DMS153 treated with DMSO at 0.1 percent for 48 hours (cell line): ENCODE data around the gene SLC6A9.
A peak's percentile ranks its signal among the peaks of the same experiment; 100 is the strongest.

Source experiments
- DNase-seq: peaks from one replicate; lab custom pipeline; 2025; ENCODE audit not compliant: unreplicated experiment; lab: John Stamatoyannopoulos, UW

Gene SLC6A9

DNA sequence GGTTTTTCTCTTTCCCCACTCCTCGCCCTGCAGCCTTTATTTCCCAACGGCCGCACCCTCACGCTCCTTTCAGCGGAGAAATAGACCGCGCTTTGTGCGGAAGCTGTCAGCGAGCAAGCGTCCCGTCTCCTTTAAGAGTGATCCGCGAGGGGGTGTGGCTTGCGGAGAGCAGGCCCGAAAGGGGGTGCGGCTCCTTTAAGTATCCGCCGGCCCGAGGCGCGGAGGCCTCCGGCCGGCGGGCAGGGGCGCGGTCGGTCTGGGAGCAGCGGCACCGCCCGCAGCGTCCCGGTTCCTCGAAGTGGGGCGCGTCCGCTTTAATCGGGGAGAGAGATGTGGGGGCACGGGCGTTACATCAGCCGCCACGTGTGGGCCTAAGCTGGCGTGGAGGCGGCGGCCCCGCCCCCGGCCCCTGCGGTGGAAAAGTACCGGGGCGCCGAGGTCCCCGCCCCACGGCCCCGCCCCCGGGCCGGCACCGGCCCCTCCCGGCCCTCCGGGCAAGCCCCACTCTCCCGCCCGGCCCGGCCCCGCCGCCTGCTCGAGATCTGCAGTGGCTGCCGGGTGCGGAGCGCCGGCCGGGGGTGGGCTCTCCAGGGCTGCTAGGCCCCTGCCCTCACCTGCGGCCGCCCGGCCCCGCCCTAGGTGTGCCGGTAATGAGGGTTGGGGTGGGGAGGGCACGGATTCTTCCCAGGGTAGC lies 1.2 kb downstream of the SLC6A9 start:
- peak; percentile 87 for DNase-seq

DNA sequence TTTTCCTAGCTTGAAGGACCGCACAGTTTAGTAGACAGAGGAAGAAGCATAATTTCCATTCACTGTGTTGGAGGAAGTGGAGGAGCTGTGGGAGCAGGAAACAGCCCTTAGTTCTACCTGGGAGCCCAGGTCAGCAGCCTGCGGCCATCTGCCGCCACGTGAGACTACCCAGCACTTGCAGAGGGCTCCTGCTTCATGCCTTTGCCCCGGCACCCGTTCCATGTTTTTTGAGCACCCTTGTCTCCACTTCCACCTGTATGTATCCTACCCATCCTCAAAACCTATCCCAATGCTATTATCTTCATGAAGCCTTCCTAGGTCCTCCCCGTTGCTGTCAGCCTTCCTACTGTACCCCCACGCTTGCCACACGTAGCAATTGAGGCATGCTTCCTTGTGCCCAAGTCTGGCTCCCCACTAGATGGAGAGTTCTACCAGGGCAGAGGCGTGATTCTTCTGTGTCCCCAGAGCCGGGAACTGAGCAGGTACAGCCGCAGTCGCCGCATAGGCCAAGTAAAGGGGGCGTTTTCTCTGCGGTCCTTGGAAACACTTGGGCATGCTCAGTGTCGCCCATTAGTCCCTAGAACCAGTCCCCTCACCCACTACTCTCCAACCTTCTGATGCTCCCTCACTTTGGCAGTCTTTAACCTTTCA lies 1.9 kb downstream of the SLC6A9 start:
- peak; percentile 83 for DNase-seq

DNA sequence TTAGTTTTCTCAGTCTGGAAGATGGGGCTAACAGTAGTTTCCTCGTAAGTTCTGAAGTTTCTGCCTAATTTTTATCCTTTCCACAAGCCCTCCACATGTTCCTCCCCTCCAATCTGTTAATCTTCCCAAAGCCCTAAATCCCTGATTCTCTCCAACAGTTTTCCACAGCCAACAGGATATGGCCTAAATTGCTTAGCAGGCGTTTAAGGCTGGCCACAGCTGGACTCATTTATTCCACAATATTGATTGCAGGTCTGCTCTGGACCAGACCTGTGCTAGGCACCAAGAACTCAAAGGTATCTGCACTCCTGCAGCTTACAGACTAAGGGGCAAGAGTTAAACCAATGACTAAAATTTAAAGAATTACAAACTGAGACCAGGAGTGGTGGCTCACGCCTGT lies 3.9 kb downstream of the SLC6A9 start:
- DNase-seq: no peak

DNA sequence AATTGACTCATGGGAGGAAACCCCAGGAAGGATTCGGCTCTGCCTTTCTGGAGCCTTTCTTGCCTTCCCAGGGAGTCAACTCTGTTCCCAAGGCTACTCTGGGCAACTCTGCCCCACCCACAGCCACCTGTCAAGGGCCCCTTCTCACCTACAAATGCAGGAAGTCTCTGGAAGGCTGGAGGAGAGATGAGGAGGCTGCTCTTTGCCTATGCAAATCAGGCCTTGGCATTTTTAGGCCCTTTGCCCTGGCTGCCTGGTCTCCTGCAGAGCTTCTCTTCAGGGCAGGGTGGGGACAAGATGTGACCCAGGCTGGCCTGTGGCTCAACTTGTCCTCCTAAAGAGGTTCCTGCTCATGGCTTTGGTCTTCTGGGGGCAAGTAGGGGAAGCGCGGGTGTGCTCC lies 5.4 kb downstream of the SLC6A9 start:
- DNase-seq: no peak

DNA sequence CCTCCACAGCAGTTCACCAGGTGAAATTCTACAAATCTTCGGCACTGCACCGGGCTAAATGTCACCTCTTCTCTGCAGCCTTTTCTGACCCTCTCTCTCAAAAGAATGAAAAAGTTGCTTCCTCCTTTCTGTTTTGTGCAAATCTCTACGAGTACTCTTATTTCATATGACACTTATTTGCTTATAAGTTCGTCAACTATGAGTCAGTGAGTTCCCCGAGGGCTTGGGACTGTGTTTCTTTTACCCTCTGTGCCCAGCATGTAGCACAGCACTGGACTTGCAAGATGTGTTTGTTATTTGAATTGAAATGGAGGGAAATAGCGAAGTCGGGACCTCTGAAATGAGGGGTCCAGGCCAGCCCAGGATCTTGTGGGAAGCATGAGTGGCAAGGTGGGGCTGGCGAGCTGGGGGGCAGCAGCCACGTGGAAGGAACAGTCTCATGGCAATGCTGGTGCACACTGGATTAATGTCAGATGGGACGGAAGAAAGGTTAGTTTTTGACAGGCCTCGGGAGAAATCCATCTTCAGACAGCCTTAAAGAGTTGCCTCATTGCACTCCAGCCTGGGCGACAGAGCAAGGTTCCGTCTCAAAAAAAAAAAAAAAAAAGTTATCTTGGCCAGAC lies 6.2 kb downstream of the SLC6A9 start:
- no peak for DNase-seq

DNA sequence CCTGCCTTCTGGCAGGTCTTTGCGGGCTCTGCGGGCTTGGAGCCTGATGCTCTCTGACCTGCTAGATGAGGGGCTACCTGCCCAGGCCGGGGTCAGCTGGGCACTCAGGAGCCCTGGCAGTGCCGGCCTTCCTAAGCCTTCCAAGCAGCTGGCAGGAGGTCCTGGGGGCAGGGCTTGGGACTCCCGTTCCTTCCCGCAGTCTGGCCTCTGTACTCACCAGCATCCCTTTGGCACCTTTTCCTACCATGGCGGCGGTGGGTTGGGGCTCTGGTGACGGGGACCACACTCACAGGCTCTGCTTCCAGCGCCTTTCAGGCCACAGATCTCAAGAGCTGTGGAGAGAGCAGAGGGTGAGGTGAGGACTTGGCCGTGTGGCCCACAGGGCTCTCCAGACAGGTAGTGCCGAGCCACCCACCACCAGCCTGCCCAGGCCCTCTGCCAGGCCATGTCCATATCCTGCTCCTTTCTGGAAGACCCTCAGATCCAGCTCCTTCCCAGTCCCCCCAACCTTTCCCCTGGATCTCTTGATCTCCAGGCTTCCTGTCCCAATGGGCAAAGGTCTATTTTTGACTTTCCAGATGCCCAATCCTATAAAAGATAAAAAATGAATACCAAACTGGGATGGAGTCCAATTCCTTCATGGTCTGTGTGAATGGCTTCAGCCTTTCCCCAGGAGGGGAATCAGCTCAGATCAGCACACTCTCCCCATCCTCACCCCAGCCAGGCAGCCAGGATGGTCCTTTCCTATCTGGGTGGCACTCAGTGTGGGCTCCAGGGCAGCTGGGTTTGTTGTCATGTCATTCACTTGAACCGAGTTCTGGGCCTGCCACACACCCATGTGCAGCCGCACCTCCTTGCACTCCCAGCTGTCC lies 7.0 kb downstream of the SLC6A9 start:
- DNase-seq: no peak

DNA sequence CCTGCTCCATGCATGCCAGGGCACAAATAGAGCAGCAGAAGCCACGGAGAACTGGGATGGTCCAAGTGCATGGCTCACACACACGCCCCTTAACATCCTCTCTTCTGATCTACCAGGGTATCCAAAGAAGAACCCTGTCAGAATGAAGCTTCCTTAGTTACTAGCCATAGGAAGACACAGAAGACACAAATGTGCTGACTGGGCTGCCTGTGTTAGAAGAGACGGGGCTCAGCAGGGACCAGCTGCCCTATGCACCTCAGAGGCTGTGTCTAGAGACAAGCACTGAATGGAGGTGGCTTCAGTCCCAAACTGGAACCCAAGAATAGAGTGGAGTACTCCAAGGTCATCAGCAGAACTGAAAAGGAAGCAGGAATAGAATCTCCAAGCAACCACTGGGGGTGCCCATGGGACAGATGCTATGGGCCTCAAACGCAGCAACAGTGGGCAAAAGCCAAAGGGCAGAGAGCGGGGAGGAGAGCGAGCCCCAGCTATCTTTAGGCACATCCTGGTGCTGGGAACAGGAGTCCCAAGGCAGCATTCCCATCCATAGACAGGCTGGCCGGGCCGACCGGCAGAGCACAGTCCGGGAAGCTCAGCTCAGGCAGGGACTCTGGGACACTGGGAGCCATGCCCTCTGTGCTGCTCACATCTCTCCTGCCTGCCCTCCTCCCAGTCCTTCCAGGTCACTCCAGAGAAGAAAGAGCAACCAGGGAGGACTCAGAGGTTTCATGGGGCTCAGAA lies 9.5 kb downstream of the SLC6A9 start:
- no peak for DNase-seq

DNA sequence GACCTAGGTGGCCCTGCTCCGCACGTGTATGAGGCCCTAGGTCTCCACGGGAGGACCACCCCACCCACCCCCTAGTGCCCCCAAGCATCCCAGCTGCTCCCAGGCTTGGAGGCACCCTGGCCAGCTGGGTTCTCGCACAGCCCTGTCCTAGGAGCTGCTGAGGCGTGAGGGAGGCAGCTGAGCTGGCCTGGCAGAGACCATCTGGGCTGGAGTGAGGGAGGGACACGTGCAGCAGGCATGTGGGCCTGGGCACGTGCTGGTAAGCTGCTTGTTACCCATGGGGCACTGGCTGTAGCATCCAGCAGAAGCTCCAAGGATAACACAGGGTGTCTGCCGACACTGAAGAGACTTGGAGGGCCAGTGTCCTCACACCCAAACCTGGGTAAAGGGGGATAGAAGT lies 10.1 kb downstream of the SLC6A9 start:
- no peak for DNase-seq

DNA sequence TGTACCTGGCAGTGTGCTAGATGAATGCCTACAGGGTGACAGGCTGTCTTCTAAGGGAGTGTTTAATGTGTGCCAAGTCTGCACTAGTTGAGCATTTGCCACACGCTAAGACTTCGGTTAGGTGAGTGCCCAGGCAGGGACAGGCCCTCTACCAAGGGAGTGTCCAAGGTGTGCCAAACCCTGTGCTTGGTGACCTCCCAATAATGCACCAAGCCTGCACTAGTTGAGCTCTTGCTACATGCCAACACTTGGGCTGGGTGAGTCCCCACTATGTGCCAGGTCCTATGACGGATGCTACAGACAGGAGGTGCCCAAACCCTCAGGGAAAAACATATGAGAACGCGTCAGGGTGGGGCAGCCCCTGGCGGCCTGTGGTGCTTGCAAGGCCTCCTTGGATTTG lies 10.8 kb downstream of the SLC6A9 start:
- DNase-seq: no peak

DNA sequence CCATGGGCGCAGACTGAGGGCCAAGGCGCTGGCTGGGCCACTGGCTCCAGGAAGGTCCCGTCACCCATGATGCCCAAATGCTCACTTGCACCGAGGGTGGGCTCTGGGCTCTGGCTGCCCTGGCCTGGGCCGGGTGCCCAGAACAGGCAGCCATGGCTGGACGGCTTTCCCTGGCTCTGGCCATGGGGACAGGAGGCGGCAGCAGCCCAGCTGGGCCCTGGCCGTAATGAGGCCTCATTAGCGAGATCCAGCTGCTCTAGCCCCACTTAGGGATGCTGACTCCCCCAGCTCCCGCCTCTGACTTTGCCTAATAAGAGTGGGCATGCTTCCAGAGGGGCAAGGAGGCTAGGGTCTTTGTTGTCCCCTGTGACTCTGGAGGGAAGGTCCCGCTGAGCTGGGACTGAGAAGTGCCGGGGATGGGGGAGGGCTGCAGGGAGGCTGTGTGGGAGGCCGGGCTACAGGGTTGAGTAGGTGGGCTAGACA lies 11.8 kb downstream of the SLC6A9 start:
- no peak for DNase-seq

DNA sequence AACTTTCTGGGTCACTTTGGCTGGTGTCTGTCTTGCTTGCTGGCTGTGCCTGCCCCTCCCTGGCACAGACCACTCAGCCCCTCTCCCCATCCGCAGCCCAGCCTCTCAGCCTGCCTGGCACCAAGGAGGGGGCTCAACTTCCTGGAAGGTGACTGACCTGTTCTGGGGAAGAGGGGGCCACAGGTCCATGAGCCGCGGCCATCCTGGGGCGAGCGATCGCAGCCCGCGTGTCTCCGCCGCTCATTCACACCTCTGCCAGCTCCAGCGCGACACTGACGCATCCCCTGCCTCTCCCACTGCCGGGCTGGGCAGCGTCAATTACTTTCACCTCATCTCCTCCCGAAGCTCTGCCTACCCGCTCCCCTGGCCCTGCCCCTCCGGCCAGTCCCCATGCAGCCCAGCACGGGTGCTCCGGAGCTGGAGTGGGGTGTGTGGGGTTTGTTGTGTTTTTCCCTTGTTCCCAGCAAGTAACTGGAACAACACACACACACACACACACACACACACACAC lies 14.3 kb downstream of the SLC6A9 start:
- DNase-seq: no peak

DNA sequence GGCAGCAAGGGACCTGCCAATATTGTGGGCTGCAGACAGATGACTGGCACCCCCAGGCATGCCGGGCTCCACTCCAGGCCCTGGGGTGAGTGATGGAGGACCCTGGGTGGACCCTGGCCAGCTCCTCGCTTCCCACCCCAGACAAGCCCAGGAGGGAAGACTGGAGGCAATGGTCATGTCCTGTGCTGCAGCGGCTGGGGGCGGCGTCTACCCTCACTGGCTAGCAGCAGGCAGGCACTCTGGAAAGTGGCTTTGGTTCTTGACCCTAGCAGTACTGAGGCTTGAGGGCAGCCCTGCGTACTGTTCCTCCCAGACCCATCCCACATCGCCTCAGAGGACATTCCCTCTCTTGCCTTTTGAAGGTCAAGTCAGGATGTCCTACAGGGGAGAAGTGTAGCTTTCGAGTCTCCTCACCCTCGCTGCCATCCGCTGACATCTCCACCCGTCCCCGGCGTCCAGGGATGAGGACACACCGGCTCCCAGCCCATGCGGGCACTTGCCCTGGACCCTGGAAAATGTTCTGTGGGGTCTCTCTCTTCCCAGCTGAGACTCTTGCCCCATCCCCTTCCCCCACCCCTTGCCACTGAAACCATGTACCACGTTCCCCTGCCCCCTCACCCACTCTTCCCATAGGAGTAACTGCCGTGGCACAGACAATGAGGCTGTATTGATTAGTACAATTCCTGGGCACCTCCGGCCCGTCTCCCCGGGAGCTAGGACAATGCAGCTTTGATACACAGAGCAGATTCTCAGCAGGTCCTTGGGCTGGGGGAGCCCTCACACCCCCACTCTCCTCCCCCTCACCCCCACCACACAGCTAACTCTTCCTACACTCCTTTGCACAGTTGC lies 15.0 kb downstream of the SLC6A9 start:
- DNase-seq: no peak

DNA sequence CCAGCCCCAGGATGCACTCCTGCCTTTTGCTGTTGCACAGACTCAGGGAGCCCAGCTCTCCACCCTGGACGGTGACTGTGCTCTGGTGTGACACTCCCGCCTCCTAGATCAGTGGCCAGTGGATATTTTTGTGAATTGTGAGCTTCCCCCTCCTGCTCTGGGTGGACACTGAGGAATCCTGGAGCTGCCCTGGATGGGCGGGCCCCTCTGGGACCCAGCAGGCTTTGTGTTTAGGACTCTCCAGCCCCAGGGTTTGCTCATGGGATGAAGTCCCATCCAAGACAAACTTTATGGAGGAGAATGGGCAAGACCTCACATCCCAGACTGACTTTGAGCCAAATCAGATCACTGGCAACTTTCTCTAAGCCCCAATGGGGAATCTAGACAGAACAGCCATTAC lies 16.1 kb downstream of the SLC6A9 start:
- no peak for DNase-seq

DNA sequence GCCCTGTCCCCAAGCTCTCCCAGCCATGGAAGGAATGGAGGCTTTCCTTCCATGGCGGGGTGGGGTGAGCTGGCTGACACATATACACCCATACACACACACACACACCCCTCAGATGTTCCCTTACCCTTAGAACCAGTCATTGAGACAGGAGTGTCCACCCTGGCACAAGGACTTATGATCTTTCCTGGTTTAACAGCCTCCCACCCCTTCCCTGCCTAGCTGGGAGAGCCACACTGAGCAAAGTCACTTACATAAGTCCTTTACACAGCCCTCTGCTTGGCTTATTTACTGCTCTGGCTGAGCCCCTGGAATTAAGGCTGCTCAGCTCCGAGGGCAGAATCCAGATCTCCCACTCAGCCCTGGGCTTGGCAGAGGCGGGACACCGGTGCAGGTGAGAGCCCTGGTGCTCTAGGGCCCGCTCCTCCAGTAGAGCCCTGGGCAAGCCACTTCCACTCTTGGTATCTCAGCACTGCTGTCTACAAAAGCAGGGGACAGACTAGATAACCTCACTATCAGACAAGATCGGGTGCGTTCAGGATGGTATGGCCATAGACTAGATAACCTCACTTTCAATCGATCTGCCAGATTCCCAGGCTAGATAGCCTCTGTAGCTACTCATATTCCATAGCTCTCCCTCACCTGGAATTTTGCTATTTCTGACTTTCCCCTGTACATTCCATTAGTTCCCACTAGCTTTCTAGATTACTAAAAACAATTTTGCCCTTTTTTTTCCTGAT lies 16.7 kb downstream of the SLC6A9 start:
- DNase-seq: no peak

DNA sequence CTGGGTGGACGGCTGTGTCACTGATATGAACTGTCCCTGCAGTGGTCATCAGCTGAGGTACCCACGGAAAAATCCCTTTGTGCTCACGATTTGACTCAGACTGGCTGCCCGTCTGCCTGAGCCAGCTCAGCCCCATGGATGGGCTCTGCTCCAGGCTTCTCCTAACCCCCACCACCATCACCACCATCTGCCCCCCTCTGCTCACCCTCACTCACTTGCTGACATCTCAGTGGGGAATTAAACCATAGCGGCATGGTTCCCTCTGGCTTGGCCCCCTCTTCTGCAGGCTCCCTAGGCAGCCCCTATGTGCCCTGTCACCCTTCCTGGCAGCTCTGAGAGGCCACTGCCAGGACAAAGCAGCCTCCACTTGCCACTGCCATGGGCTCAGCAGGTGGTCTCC lies 17.3 kb downstream of the SLC6A9 start:
- DNase-seq: no peak

DNA sequence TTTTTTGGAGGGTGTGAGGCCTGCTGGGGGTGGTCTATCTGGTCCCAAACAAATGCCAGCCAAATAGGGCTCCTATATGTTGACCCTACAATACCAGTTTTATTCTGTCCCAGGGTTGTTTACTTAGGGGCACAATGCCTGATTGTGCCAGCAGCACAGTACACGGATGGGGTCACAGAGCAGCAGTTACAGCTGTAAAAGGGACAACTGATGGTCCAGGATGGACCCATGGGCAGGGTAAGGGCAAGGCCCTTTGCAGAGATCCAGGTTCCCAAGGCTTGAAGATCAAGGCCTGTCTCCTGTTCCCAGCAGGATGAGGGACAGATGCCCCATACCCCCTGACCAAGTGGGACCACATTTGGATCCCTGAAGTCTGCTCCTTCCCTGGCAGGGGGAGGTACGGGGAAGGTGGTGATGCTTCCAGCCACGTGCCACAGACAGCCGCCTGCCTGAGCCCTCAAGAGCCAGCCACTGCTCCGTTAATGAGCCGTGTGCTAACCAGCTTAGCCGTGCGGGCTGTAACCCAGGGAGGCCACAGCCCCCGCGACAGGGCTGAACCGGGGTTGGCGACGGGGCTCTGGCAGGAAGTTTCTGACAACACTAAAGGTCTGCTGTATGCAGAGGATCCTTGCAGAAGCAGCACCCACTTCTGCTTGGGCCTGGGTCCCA lies 18.2 kb downstream of the SLC6A9 start:
- no peak for DNase-seq

DNA sequence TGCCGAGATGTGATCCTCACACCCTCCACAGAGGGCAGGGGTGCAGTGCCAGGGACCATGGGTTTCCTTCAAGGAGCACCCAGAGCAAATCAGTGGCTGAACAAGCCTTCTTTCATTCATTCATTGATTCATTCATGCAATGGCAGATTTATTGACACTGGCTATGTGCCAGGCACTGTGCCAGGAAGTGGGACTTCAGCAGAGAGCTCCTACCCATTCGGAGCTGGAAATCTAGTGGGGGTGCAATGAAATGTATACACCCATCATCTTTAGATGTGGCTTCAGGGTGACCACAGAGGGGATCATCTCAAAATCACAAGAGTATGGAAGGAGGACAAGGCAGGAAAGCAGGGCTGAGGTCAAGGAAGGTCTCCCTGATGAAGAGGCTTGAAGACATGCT lies 18.9 kb downstream of the SLC6A9 start:
- DNase-seq: peak; percentile 23

DNA sequence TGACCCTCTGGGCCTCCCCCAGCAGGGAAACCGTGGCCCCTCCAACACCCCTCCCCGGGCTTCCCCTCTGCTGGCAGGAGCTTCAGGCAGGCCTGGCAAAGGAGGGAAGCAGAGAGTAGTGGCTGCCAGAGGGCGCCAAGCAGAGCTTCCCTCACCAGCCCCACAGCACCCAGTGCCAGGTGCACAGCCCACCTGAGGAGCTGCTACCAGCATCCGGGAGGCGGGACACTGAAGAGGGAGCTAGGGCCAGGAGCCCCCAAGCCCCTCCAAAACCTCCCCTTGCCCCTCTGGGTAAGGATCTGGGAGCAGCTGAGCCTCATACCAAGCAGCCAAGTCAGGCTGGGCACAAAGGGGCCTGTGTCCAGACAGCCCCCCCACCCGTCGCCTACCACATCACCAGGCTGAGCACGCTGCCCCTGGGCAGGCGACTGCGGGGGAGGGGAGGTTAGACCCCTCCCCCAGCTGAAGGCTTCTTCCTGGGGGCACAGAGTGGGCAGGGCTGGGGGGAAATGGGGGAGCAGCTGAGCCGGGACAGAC lies 20.3 kb downstream of the SLC6A9 start:
- no peak for DNase-seq
